H9 (cell line): ENCODE measurements around the gene ATP2A1. TPM values are rescaled to one million over a fixed set of nuclear protein-coding genes. Genes with fewer than 3 reads are reported as not detected.

Source experiments
- DNase-seq: peaks from one replicate; pipeline ENCODE4 v3.0.0-alpha.2; 2017
- H2AFZ ChIP-seq: one replicate; pipeline ENCODE4 v1.6.1; 2013; ENCODE audit warnings: mild to moderate bottlenecking, low read length, control low read depth, moderate library complexity
- H2AK5ac ChIP-seq: 2 replicates; pipeline ENCODE4 v1.6.1; 2013; ENCODE audit warnings: low read length, control low read depth, mixed read lengths; ENCODE audit not compliant: insufficient read length
- H2BK120ac ChIP-seq: one replicate; pipeline ENCODE4 v1.6.1; 2013; ENCODE audit warnings: low read depth, mild to moderate bottlenecking, low read length, control low read depth, inconsistent platforms; ENCODE audit not compliant: poor library complexity, severe bottlenecking
- H2BK12ac ChIP-seq: 2 replicates; pipeline ENCODE4 v1.6.1; 2013; ENCODE audit warnings: low read length, control low read depth, mixed read lengths, low read depth; ENCODE audit not compliant: insufficient read length
- H2BK15ac ChIP-seq: 2 replicates; pipeline ENCODE4 v1.6.1; 2013; ENCODE audit warnings: low read depth, low read length, control low read depth
- H2BK20ac ChIP-seq: one replicate; pipeline ENCODE4 v1.6.1; 2013; ENCODE audit warnings: low read depth, mild to moderate bottlenecking, low read length, control low read depth, inconsistent platforms; ENCODE audit not compliant: poor library complexity, severe bottlenecking
- H2BK5ac ChIP-seq: 2 replicates; pipeline ENCODE4 v1.6.1; 2013; ENCODE audit warnings: low read length, control low read depth, mixed read lengths; ENCODE audit not compliant: insufficient read length
- H3K14ac ChIP-seq: 2 replicates; pipeline ENCODE4 v1.6.1; 2013; ENCODE audit warnings: low read length, control low read depth; ENCODE audit not compliant: insufficient read depth
- H3K18ac ChIP-seq: 2 replicates; pipeline ENCODE4 v1.6.1; 2013; ENCODE audit warnings: low read depth, mild to moderate bottlenecking, mixed read lengths, low read length, control low read depth; ENCODE audit not compliant: insufficient read length
- H3K23ac ChIP-seq: 2 replicates; pipeline ENCODE4 v1.6.1; 2013; ENCODE audit warnings: low read length, control low read depth, mixed read lengths, low read depth; ENCODE audit not compliant: insufficient read length
- H3K23me2 ChIP-seq: 2 replicates; pipeline ENCODE4 v1.6.1; 2013; ENCODE audit warnings: low read depth, mild to moderate bottlenecking, mixed read lengths, low read length, control low read depth; ENCODE audit not compliant: insufficient read length, poor library complexity, severe bottlenecking
- H3K27ac ChIP-seq: 2 replicates; pipeline ENCODE4 v1.5.1; 2013; ENCODE audit warnings: low read length, control low read depth, mixed read lengths, low read depth; ENCODE audit not compliant: insufficient read length
- H3K27me3 ChIP-seq: 2 replicates; pipeline ENCODE4 v1.6.1; 2013; ENCODE audit warnings: low read length, control low read depth, inconsistent platforms; ENCODE audit not compliant: insufficient read depth
- H3K4ac ChIP-seq: 2 replicates; pipeline ENCODE4 v1.6.1; 2013; ENCODE audit warnings: low read depth, mild to moderate bottlenecking, control low read depth, inconsistent platforms, low read length, moderate library complexity
- H3K4me1 ChIP-seq: 2 replicates; pipeline ENCODE4 v1.6.1; 2013; ENCODE audit warnings: low read length, control low read depth, inconsistent platforms; ENCODE audit not compliant: insufficient read depth
- H3K4me2 ChIP-seq: 2 replicates; pipeline ENCODE4 v1.6.1; 2013; ENCODE audit warnings: low read length, control low read depth, mixed read lengths; ENCODE audit not compliant: insufficient read length, insufficient read depth
- H3K56ac ChIP-seq: 2 replicates; pipeline ENCODE4 v1.6.1; 2013; ENCODE audit warnings: low read depth, mild to moderate bottlenecking, mixed read lengths, low read length, control low read depth; ENCODE audit not compliant: insufficient read length
- H3K79me1 ChIP-seq: 2 replicates; pipeline ENCODE4 v1.6.1; 2013; ENCODE audit warnings: low read depth, mild to moderate bottlenecking, moderate library complexity, low read length, control low read depth, inconsistent platforms; ENCODE audit not compliant: insufficient read depth, poor library complexity, severe bottlenecking
- H3K79me2 ChIP-seq: 2 replicates; pipeline ENCODE4 v1.6.1; 2013; ENCODE audit warnings: low read length, control low read depth, inconsistent platforms; ENCODE audit not compliant: insufficient read depth
- H3K9ac ChIP-seq: 2 replicates; pipeline ENCODE4 v1.6.1; 2013; ENCODE audit warnings: low read length, control low read depth, mixed read lengths; ENCODE audit not compliant: insufficient read length; ENCODE audit errors: extremely low read depth
- H3K9me3 ChIP-seq: one replicate; pipeline ENCODE4 v1.6.1; 2013; ENCODE audit warnings: low read depth, low read length, inconsistent platforms; ENCODE audit not compliant: control insufficient read depth
- H3T11ph ChIP-seq: one replicate; pipeline ENCODE4 v1.6.1; 2013; ENCODE audit warnings: mild to moderate bottlenecking, low read length, control low read depth, inconsistent platforms
- H4K20me1 ChIP-seq: one replicate; pipeline ENCODE4 v1.6.1; 2013; ENCODE audit not compliant: control insufficient read depth, insufficient read length, insufficient read depth
- H4K5ac ChIP-seq: 2 replicates; pipeline ENCODE4 v1.6.1; 2013; ENCODE audit warnings: low read depth, mild to moderate bottlenecking, mixed read lengths, low read length, control low read depth; ENCODE audit not compliant: insufficient read length
- H4K8ac ChIP-seq: replicated peaks from 2 replicates; pipeline ENCODE4 v1.6.1; 2013; ENCODE audit warnings: low read length, control low read depth, mixed read lengths, low read depth; ENCODE audit not compliant: insufficient read length
- H4K91ac ChIP-seq: 2 replicates; pipeline ENCODE4 v1.6.1; 2013; ENCODE audit warnings: low read depth, mild to moderate bottlenecking, moderate library complexity, mixed read lengths, low read length, control low read depth; ENCODE audit not compliant: insufficient read length
- H3K27ac Mint-ChIP-seq, 3 experiments: 2 replicates in 2 of 3; 3 replicates in 1 of 3; pipeline ENCODE4 v1.8.0; 2020 to 2021; ENCODE audit warnings: mixed read lengths in 3 of 3, mild to moderate bottlenecking in 1 of 3, moderate library complexity in 1 of 3
- H3K27me3 Mint-ChIP-seq: 2 replicates; pipeline ENCODE4 v1.8.0; 2021; ENCODE audit warnings: low read depth, mild to moderate bottlenecking, moderate library complexity, mixed read lengths
- H3K36me3 Mint-ChIP-seq, 3 experiments: 2 replicates in 2 of 3; 3 replicates in 1 of 3; pipeline ENCODE4 v1.8.0; 2020 to 2021; ENCODE audit warnings: low read depth in 3 of 3, mixed read lengths in 3 of 3; ENCODE audit not compliant: insufficient read depth in 1 of 3
- H3K4me1 Mint-ChIP-seq, 2 experiments: 2 replicates each; pipeline ENCODE4 v1.8.0; 2020; ENCODE audit warnings: mixed read lengths in 2 of 2
- H3K4me3 Mint-ChIP-seq, 2 experiments: 2 replicates in 1 of 2; 3 replicates in 1 of 2; pipeline ENCODE4 v1.8.0; 2020 to 2021; ENCODE audit warnings: mild to moderate bottlenecking in 2 of 2, mixed read lengths in 2 of 2, moderate library complexity in 1 of 2
- H3K9me3 Mint-ChIP-seq, 2 experiments: 2 replicates in 1 of 2; 3 replicates in 1 of 2; pipeline ENCODE4 v1.8.0; 2020; ENCODE audit warnings: mild to moderate bottlenecking in 2 of 2, mixed read lengths in 2 of 2, moderate library complexity in 1 of 2
- CTCF ChIP-seq: fragments of 200-600 bp; sonication (generic); conservative IDR thresholded peaks from 3 replicates; pipeline ENCODE4 v1.8.0; 2021; ENCODE audit warnings: antibody characterized with exemption, mild to moderate bottlenecking
- WGBS: extraction: QIAGEN DNeasy Blood & Tissue Kit; methylation state at CpG from one replicate; pipeline ENCODE4 v1.1.7; 2013; ENCODE audit warnings: missing lambda C conversion rate, low lambda C conversion rate, mixed read lengths; ENCODE audit not compliant: insufficient read length; ENCODE audit errors: extremely low coverage; 5-methylcytosine and 5-hydroxymethylcytosine counted together
- total RNA-seq: library from RNA; stranded (reverse); gene quantifications from 2 replicates; pipeline ENCODE4 v1.2.1, GENCODE V29; 2021

The ATP2A1 gene
- total RNA-seq, 1 experiment from 2014 or later, result 4.6 TPM

- Histone ChIP-seq H4K5ac (no peak overlapping the region), H3K79me1 (no peaks in the 10 kb centered on the region), H2BK20ac (no peak overlapping the region), H3K4me1 (peaks cover 6% of the 10 kb centered on the region; the same call in 1 of the 2 replicates), H3K23me2 (peaks cover 11% of the 10 kb centered on the region), H2BK120ac (no peak overlapping the region), H2BK5ac (no peak overlapping the region), H2BK15ac (no peak overlapping the region), H3K79me2 (no peaks in the 10 kb centered on the region), H2AK5ac (no peak overlapping the region), H2AFZ (no peak overlapping the region), H3K14ac (no peak overlapping the region), H2BK12ac (no peak overlapping the region), H3K23ac (no peak overlapping the region), H3T11ph (no peak overlapping the region), H3K56ac (no peak overlapping the region), H4K20me1 (no peaks in the 10 kb centered on the region), H4K91ac (no peak overlapping the region), H3K4me2 (no peak overlapping the region), H3K9me3 (no peaks in the 10 kb centered on the region), H3K18ac (no peak overlapping the region), H3K4ac (no peak overlapping the region), H4K8ac (no peak overlapping the region), H3K9ac (no peak overlapping the region), H3K27me3 (peaks cover 6% of the 10 kb centered on the region; the same call in 1 of the 2 replicates), H3K27ac (no peak overlapping the region)
- Mint-ChIP-seq H3K27me3 (peaks cover 18% of the 10 kb centered on the region), H3K4me1 (peaks cover 26 to 46% of the 10 kb centered on the region in 2 experiments), H3K27ac (no peak overlapping the region), H3K9me3 (no peaks in the 10 kb centered on the region; a peak in 1 of 5 replicates), H3K36me3 (peaks cover 0 to 5% (median 4%) of the 10 kb centered on the region in 3 experiments; a peak in 3 of 7 replicates), H3K4me3 (peak overlapping the region in 1 of 2 experiments; percentile 28; a peak in 1 of 5 replicates)
- DNase-seq, result peak; percentile 62
- no peak; the same call in 2 of the 3 replicates for TF ChIP-seq CTCF
- WGBS, result no CpG with 5 or more reads among the region's 24 CpGs
Measured at GRCh38 chr16:28882551-28883160, 4.4 kb downstream of the ATP2A1 start.
